Measurements from ENCODE around the gene MYH15.

DNA sequence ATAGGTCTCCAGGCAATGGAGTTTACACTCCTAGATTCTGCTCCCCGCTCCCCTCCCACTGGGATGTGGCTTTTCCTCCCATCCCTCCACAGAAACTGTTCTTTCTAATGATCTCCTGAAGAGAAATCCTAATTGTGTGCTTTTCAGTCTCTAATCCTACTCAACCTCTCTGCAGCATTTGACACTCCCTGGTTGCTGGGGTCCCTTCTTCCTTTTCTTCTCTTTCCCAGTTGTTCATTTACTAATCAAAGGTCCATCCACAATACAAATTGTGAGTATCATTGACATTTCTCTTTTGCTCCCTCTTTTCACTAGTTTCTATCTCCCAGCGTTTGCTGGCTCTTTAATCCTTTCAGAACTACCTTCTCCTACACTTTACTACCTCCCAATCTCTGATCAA is 6.5 kb upstream of the MYH15 start:
- TF ChIP-seq, protein P1, sequence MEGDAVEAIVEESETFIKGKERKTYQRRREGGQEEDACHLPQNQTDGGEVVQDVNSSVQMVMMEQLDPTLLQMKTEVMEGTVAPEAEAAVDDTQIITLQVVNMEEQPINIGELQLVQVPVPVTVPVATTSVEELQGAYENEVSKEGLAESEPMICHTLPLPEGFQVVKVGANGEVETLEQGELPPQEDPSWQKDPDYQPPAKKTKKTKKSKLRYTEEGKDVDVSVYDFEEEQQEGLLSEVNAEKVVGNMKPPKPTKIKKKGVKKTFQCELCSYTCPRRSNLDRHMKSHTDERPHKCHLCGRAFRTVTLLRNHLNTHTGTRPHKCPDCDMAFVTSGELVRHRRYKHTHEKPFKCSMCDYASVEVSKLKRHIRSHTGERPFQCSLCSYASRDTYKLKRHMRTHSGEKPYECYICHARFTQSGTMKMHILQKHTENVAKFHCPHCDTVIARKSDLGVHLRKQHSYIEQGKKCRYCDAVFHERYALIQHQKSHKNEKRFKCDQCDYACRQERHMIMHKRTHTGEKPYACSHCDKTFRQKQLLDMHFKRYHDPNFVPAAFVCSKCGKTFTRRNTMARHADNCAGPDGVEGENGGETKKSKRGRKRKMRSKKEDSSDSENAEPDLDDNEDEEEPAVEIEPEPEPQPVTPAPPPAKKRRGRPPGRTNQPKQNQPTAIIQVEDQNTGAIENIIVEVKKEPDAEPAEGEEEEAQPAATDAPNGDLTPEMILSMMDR (IDR thresholded peaks at IDR 0.05) = no peak
- TF ChIP-seq POLR2A (IDR thresholded peaks at IDR 0.05) (no peak), EP300 (IDR thresholded peaks at IDR 0.05) (no peak)

Data from tibial nerve (tissue), 4 donors.